Right lung (tissue), 10 donors: Measurements from ENCODE around the gene MAP2K3. TPM values are rescaled to one million over a fixed set of nuclear protein-coding genes. Genes with fewer than 3 reads are reported as not detected.

Experiments
- DNase-seq, 2 donors: peaks; one replicate each; pipeline ENCODE4 v3.0.0-alpha.2; 2013
- long read RNA-seq, 8 donors: transcript quantifications; one replicate each; lab custom pipeline, GENCODE V29; 2026
- polyA plus RNA-seq, 5 donors: library from polyadenylated mRNA; unstranded; fragments of 120-200 nt; gene quantifications; one replicate each; pipeline versions ENCODE4 v1.2.1 to v1.2.3, GENCODE V29; 2013; ENCODE audit warnings: inconsistent platforms in 1 of 5, low replicate concordance in 1 of 5; ENCODE audit not compliant: insufficient read length in 5 of 5, insufficient read depth in 1 of 5

Gene MAP2K3
- polyA plus RNA-seq, result 10 to 100 TPM; 19.1 to 30.8 (median 27.2) TPM
- long read RNA-seq, donor 1, transcript MAP2K3-202 (12 exons, 2,303 nt), result major isoform, 7 of 9 reads
- long read RNA-seq, donor 1, partial matches to known transcripts, result 0 of 9 reads
- long read RNA-seq, donor 1, other reads (novel, unspliced or antisense), result 0 of 9 reads
- long read RNA-seq, donor 2, partial matches to known transcripts, result 0 of 3 reads
- long read RNA-seq, donor 2, other reads (novel, unspliced or antisense), result 0 of 3 reads
- long read RNA-seq, donor 3, partial matches to known transcripts, result 0 of 4 reads
- long read RNA-seq, donor 3, other reads (novel, unspliced or antisense), result 0 of 4 reads
- long read RNA-seq, donor 4, partial matches to known transcripts, result 0 of 5 reads
- long read RNA-seq, donor 4, other reads (novel, unspliced or antisense), result 0 of 5 reads
- long read RNA-seq, donor 5, transcript MAP2K3-202 (12 exons, 2,303 nt), result major isoform, 7 of 8 reads
- long read RNA-seq, donor 5, partial matches to known transcripts, result 0 of 8 reads
- long read RNA-seq, donor 5, other reads (novel, unspliced or antisense), result 0 of 8 reads
- long read RNA-seq, donor 6, transcript MAP2K3-202 (12 exons, 2,303 nt), result major isoform, 7 of 7 reads
- long read RNA-seq, donor 6, partial matches to known transcripts, result 0 of 7 reads
- long read RNA-seq, donor 6, other reads (novel, unspliced or antisense), result 0 of 7 reads
- long read RNA-seq, donor 7, partial matches to known transcripts, result 0 of 6 reads
- long read RNA-seq, donor 7, other reads (novel, unspliced or antisense), result 0 of 6 reads
- long read RNA-seq, donor 8, partial matches to known transcripts, result 0 of 1 reads
- long read RNA-seq, donor 8, other reads (novel, unspliced or antisense), result 0 of 1 reads

- DNase-seq, result peak; percentile 98
Observed at GRCh38 chr17:21284319-21285163, at the start of gene MAP2K3. MAP2K3 (plus strand) TSS chr17:21284711; CDS start chr17:21284921, 210 bp downstream.

DNA sequence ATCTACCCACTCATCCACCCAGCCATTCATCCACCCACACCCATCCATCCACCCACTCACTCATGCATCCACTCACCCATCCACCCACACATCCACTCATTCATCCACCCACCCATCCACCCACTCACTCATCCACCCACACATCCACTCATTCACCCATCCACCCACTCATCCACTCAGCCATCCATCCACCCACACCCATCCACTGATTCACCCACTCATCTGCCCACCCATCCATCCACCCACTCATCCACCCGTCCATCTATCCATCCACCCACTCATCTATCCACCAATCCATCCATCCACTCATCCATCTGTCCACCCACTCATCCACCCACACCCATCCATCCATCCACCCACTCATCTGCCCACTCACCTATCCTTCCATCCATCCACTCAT is 48.6 kb upstream of the MAP2K3 start:
- no peak for DNase-seq

DNA sequence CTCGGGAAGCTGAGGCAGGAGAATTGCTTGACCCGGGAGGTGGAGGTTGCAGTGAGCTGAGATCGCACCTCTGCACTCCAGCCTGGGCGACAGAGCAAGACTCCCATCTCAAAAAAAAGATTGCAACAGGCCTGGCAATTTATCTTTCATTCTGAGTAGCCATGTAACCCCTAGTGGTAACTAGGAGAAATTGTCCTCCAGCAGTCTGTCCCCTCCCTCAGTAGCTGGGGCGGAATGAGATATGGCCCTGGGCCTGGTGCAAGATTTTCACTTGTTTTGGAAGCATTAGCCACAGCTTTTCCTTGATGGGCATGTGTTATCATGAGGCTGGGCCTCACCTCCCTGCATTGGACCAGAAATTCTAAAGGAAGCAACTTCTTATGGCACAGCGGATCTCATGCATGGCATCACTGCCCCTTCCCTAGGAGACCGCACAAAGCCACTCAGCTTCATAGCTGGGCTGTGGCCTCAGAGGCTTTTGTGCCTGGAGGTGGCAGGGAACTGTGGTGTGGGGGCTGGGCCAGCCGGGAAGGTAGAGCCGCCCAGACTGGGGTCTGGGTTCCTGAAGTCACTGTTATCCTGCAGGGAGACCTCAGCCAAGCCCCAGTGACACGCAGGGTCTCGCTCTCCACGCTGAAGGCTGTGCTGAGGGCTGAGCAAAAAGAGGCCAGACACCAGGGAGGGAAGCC is 44.7 kb upstream of the MAP2K3 start:
- DNase-seq, result no peak

DNA sequence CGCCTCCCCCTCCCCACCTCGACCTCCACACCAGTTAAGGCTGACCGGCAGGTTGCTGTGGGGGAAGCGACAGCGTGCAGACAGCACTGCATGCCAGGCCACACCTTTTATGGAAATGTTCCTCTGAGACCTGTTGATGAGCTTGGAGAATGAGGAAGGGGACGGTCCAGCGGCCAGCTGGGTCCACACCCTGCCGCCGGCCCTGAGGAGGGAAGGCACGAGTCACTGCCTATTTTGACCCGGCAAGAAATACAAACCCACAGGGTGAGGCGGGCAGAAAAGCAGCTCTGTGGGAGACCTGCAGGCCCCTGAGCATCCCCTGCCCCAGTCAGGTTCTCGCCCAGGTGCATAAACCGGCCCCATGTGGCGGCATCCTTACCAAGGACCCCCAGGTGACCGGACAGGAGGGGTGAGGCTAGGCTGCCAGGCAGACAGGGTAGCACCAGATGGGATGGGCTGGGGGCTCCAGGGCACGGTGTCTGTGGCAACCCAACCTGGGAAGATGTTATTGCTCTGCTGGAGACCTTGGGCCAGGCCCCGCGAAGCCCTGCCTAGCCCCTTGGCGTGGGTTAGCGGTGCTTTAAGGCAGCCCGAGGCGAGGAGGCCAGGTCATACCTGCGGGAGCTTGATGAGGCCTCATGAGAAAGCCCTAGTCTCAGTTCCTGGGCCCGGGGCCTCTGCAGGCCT is 44.0 kb upstream of the MAP2K3 start:
- DNase-seq, result no peak

DNA sequence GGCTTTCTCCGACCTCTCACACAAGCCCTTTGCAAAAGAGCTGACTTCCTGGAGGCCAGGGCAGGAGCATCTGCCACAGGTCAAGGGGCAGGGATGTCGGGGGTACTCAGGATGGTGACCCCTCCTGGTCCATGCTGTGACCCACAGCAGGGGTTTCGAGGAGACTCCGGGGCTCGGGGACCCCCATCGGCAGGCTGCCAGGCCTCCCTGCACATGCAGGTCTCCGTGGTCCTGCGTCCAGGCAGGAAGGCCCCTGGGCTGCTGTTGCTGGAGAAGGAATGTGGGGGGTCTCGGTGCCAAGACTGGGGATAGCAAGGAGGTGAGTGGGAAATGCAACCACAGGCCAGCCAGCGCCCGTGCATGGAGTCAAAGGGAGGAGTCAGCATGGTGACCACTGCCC is 42.9 kb upstream of the MAP2K3 start:
- no peak for DNase-seq

DNA sequence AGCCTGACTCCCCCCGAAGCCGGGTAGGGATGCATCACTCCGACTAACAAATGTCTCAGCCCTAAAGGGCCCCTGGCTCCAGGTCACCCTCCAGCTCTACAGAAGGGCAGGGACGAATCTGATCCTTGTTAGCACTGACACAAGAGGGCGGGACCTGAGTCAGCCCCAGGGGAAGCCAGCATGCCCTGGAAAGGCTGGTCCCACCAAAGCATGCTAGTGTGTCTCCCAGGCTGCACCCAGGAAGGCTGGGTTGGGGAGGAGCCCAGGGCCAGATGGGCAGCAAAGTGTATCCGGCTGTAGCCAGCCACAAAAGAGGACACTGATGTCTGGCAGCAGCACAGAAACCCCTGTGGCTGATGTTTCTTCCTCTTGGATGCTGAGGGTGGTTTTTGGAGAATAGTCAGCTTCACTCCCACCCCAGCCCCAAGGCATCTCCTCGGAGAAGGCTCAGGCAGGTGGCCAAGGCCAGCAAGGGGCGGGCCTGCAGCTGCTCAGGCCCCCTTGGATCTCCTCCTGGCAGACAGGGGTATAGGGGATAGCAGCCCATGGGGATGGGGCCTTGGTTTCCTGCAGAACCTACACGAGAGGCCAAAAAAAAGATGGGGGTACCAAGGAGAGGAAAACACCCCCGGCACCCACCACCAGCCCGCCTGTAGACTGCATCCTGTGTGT is 42.3 kb upstream of the MAP2K3 start:
- DNase-seq, result no peak

DNA sequence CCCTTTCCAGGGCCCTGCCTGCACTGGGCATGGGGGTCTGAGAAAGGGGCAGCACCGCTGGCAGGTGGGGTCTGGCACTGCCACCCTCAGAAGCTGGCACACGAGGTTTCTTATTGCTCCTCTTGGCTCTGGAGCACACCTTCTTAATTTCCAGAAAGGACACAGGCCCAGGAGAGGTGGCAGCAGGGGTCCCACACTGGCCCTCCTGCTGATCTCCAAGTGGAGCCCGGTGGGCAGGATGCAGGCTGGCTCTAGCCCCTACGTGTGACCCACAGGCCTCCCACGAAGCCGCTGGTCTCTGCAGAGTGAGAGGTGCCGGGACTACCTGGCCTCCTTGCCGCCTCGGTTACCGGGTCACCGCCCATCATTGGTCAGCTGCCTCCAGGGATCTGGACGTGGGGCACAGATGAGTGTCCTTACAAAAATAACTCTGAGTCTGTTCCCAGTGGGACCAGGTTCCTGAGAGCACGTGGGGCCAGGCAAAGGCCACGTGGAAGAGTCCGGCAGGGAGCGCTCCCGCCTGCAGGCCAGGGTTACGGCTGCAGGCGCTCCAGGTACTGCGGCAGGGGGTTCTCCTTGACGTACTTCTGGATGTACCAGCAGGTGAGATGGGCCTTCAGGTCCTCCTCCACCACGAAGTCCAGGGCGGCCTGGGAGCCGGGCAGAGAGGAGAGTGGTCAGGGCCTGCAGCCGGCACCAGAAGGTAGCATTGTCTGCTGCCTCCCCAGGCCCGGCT is 41.6 kb upstream of the MAP2K3 start:
- no peak for DNase-seq

DNA sequence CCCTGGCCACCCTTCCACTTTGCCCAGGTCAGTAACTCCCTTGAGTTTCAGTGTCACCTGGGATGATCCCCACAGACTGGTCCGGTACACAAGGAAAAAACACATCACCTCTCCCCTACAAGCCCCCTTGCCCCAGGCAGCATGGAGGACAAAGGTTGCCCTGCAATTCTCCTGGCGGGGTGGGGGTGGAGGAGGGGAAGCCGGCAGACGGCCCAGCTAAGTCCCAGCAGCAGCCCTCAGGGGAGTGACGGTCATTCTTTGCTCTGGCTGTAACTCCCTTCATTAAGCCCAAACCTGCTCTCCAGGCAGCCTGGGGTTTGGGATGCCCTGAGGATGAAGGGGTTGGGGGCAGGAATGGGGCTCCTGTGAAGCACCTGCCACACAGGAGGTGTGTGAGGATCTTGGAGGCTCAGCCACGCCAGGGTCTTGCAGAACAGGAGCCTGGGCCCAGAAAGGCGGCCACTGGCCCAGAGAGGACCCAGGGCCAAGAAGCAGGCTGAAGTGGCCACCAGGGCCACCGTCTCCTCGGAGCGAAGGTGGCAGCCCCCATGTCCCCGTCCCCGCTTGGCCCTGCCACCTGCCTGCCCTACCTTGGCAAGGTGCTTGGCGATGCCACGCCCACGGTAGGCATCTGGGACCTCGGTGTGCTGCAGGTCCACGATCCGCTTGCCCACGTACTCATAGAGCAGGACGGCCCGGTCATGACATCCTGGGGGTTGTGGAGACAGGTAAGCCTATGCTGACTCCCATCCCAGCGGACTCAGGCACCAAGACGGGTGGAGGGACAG is 40.8 kb upstream of the MAP2K3 start:
- no peak for DNase-seq

GRCh38 chr17:21245639-21246084 is 38.8 kb upstream of the MAP2K3 start:
- DNase-seq, result no peak

DNA sequence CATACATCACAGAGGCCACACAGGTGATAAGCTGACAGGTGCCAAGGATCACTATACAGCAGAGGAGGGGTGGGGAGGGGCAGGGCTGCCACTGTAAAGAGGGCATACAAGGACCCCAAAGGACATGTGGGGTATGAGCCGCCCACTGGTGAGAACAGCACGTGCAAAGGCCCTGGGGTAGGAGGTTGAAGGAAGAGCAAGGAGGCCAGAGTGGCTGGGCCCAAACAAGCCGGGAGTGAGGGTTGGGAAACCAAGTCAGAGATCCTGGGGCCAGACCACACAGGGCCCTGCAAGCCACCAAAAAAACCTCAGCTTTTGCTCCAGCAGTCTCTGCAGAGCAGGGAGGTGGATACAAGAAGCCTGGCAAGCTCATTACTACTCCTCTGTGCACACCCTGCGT is 37.8 kb upstream of the MAP2K3 start:
- no peak for DNase-seq

DNA sequence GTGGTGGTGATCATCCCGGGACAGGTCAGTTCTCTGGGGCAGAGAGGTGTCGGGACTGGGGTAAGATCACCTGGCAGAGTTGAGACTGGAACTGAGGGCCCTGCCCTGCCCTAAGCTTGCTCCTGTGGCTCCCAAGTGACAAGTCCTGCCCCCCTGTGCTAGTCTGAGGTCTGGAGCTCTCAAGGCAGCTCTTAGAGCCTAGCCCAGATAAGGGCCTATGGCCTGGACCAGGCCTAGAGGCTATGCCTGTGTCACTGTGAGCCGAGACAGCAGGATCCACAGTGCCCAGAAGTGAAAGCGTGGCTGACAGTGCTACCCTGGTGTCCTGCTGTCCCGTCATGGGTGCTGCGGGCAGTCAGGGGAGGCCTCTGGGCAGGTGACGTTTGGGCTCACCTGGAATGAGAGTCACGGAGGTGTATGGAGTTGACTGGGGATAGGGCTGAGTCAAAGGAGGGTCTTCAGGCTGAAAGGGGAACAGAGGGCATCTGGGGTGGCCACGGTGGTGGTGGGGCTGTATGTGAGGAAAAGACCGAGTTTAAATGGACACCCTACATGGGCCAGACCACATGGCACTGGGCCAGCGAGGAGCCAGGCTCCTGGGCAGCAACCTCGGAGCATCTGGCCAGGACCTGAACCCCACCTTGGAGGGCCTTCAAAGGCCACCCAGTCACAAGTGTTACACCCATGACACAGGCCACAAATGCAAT is 36.8 kb upstream of the MAP2K3 start:
- no peak for DNase-seq

DNA sequence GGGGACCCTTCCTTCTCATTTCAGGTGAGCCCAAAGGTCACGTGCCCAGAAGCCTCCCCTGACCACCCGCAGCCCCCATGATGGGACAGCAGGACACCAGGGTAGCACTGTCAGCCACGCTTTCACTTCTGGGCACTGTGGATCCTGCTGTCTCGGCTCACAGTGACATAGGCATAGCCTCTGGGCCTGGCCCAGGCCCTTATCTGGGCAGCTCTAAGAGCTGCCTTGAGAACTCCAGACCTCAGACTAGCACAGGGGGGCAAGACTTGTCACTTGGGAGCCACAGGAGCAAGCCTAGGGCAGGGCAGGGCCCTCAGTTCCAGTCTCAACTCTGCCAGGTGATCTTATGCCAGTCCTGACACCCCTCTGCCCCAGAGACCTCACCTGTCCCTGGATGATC is 36.0 kb upstream of the MAP2K3 start:
- DNase-seq, result no peak

DNA sequence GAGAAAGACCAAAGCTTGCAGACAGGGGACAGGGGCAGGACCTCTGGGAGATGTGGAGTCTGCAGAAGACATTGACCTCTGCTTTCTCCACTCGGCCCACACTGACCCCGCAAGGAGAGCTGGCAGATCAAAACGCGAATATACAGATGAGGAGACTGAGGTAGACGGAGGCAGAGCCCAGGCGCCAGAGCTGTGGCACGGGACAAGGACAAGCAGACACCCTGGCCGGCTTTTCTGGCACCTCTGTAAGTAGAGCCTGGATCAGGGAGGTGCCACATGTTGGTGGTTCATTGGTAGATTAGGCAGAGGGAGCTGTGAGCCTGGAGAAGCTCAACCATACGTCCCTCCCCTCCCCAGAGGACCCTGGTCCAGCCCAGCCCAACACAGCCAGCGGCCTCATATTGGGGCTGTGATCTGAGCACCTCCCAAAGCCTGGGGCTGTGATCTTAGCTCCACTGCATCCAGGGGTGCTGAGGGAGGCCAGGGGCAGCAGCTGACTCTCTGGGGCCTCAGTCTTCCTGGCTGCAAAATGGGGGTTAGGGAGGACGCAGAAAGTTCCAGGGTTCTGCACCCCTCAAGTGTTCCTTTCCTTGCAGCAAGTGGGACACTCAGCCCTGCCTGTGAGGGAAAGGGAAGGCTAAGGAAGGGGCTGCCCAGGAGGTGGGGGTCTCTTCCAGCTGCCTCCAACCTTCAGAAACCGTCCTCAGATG is 35.3 kb upstream of the MAP2K3 start:
- DNase-seq, result no peak

- no peak for DNase-seq
Observed at GRCh38 chr17:21249920-21250703, 34.4 kb upstream of the MAP2K3 start.

- no peak for DNase-seq
Observed at GRCh38 chr17:21250854-21251253, 33.7 kb upstream of the MAP2K3 start.

DNA sequence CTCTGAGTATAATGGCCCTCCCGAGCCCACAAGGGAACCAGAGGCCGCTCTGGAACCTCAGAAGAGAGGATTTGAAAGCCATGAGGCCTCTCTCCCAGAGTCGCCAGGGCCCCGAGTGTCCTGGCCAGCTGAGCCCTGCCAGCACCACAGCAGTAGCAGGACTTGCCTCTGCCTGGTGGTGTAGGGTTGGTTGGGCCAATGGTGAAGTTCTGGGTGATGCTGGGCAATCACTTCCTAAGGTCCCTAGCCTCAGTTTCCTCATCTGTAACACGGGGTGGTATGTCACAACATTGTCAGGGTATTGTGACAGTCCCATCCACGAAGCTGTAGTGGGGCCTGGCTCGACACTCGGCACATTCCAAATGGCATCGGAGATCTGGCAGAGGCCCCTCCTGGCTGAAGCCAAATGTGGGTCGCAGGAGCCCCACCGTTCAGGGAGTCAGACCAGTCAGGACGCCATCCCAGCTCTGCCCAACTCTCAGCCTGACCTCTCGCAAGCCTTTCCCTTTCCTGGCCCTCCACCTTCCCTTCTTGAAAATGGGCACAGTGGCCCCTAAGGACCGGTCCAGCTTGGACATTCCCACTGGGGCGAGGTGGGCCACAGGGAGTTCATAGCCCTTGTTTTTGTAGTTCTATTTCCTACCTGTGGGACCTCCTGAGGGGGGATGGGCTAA is 33.0 kb upstream of the MAP2K3 start:
- DNase-seq, result no peak
